GM18520 (cell line): ENCODE results near the gene ARHGAP40.

ENCODE experiments used
- ATAC-seq: cut with Tn5 transposase; IDR thresholded peaks from one replicate; pipeline ENCODE4 v1.9.1; 2021; ENCODE audit not compliant: unreplicated experiment

Gene ARHGAP40

DNA sequence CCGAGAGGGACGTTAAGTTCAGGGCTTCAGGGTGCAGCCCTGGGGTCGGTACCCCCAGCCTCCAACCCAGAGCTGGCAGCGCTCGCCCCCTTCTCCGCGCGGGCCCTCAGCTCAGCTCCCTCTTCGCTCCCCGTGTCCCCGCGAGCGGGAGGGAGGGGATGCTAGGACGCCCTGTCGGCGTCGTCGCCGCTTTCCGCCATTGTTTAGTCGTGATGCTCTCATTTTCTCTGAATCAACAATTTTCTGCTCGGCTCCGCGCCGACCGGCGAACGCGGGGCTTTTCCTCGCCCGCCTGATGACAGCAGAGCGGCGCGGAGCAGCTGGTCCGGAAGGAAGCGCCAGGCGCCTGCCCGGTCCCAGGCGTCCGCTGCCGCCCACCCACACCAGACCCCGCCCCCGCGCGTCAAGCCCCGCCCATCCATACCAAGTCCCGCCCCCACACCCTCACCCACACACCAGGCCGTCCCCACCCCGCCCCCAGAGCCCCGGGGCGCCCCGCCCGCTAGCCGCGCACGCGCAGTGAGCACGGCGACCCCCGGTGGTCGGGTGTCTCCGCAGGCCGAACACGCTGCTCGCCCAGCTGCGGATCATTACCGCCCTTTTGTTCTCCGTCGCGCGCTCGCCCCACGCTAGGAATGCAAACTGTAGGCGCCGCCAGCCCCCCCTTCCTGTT lies 72.6 kb downstream of the ARHGAP40 start:
- no peak for ATAC-seq

DNA sequence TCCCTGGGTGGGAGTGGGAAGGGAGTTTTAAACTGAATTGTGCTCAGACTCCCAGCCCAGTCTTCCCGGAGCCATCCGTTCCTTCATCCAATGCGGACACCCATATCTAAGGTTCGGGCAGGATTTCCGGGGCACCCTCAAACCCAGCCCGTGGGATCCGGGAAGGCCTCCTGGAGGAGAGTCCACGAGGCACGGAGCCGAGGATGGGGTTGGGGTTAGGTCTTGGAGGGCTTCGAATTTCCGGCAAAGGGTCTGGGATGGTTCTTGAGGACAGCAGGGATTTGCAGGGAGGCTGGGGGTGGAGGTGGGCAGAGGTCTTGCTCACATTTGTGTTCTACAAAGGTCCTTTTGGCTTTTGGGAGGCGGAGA lies 73.1 kb downstream of the ARHGAP40 start:
- no peak for ATAC-seq

DNA sequence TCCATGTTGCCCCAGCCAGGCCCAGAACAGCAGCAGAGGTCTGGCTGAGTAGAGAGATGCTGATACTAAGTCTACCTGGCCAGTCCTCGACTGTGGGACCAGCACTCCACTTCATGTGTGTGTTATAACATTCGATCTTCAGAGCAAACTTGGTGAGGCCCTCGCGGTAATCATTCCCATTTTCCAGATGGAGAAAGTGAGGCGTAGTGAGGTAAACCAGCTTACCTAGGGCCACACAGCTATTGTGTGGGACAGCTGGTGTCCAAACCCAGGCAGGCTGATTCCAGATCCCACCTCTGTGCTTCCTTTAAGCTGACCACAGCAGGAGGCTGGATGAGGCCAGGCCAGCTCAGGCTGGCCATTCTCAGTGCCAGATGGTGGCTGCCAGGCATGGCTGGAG lies 75.0 kb downstream of the ARHGAP40 start:
- ATAC-seq, result no peak

DNA sequence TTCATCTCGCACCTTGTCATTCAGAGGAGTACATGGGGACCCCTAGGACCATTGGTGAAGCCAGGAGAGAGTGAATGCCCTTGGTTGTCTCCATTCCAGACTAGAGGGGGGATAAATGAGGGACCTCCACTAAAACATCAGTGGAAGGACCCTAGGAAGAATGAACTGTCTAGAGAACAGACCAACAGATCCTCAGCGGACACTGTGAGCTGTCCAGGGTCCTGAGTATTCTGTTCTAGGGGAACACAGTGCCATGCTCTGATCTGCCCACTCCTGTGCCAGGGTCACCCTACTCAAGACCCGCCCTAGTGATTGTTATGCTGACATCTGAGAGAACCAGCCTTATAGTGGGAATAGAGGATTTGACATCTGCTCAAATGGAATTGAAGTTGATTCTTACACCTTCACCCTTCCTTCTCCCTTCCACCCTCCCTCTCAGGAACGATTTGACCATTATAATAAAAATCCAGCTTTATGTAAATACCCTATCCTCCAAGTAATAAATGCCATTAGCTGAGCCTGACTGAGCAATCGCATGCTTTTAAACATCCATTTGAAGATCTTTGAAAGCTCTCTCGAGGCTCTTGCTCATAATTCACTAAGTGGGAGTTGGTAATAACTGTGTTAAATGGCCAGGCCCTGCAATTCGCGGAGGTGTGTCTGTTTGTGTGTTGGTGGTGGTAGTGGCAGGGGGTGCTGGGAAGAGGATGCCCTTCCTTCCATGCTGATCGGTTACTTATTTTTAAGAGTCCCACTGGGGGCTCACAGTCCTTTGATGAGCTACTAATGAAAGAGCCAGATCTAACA lies 79.1 kb downstream of the ARHGAP40 start:
- ATAC-seq, result no peak

DNA sequence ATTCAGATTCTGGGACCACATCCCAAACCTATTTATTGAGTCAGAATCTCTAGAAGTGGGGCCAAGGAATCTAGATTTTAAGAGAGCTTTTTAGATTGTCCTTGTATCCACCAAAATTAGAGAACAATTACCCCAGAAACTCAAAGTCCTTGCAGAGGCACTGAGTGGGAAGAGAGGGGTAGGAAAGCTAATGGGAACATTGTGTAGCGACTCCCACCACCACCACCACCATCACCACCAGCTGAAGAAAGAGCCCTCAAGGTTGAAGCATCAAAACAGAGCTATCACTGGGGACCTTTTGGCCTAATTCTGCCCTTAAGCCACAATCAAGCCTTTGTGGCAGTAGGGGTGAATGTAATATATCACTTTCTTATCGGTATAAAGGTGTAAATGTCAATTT lies 83.7 kb downstream of the ARHGAP40 start:
- no peak for ATAC-seq

DNA sequence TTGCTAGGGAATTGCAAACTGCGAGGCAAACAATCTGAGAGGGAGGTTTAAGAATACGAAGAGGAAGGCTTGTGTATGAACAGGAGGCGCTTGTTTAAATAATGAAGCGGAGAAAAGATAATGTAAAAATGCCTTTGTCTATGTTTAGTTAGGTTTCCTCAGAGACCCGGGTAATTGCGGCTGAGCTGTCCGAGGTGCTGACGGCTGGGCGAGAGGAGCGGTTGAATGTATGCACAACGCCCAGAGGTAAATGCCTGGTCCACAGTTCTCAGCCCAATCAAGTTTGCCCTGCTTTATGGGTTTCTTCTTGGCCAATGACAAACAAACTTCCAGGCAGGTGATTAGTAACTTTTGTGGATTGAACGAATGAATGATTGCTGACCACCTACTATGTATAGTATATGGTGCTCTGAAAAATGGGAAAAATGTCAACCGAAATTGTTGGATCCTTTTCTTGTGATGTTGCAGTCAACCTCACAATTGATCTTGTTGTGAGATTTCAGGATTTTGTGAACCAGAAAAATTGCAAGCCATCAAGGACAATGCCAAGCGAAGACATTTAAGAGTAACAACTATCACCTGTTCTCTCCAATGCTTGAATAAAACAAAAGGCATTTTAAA lies 84.4 kb downstream of the ARHGAP40 start:
- no peak for ATAC-seq

DNA sequence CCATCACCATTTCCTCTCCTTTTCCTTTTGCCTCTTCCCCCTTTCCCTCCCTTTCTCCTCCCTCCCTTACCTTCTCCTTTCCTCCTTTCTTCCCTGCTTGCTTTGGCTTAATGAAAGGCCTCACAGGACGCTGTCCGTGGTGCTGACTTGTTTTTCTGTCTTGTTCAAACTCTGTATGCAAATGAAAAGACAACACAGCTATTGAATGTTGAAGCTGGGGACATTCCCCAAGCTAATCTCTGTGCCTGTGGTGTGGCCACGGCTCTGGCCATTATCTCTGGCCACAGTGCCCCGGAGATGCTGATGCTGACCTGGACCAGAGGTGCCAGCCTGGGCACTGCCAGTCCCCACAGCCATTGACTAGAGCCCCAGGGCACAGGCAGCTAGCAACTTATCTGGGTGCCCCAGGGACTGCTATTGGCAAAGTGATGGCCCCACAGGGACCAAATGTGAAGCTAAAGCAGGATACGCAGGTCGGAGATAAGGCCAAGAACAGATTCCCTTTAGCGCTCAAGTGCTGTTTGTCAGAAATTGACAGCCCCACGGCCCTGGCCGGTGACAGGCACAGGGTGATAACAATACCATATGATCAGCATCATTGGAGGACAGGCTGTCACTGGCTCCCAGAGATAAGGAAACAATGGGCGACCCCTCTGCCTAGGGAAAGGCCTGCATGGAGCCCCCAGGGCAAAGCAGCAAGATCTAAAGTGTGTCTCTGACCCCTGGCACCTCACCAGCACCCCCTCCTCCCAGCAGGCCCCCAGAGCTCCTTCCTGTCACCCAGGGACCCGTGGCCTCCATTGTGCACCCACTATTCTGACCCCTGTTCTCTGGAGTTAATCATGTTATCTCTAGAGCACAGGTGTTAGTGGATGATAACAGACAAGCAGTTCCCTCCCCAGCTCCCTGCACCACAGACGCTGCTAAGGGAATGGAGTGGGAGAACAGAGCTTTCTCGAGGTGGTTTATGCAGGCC lies 91.1 kb downstream of the ARHGAP40 start:
- ATAC-seq, result no peak

DNA sequence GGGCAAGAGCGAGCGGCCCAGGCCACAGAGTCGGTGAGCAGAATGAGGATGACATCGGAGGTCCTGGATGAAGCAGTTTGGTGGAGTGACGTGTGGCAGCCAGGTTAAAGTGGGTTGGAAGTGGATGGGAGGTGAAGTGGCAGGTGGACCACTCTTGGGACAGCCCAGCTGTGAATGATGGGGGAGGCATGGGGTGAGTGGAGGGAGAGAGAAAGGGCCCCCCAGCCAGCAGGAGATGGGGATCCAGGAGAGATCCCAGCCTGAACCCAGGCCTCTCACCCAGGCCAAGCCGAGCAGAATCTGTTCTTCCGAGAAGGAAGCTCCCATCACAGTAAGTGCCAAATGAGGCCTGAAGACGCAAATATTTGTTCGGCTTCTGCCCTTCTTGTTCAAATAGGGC lies 95.7 kb downstream of the ARHGAP40 start:
- no peak for ATAC-seq

DNA sequence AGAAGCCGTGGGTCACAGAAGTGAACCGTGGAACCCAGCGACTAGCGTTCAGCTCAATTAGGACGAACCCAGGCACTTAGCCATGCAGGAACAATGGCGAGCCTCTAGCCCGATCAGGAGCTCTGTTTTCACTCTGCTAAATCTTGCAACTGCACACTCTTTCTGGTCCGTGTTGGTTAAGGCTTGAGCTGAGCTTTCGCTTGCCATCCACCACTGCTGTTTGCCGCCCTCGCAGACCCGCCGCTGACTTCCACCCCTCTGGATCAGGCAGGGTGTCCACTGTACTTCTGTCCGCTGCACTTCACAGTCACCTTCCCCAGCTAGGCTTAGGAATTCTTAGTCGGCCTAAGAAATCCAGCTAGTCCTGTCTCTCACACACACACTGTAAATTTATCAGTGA lies 96.9 kb downstream of the ARHGAP40 start:
- no peak for ATAC-seq

DNA sequence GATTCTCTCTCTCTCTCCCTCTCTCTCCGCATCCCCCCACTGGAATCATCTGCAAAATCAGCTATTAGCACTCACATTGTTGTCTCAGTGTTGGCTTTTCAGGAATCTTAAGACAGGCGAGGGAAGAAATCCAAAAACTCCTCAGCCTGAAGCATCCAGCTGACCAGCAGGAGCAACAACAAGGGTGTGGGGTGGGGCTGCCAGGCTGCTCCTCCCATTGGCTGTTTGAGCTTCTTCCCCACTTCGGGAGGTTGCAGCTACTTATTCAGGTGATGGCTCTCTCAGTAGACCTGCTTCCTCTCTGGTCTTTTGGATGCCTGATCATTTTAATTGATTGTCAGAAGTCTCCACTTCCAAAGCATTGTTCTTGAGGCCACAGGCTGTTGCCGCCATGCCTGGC lies 98.5 kb downstream of the ARHGAP40 start:
- ATAC-seq, result no peak
